HepG2 (cell line): Measurements from ENCODE around the gene MRE11. TPM values are rescaled to one million over a fixed set of nuclear protein-coding genes. Genes with fewer than 3 reads are reported as not detected.

Source experiments
- ATAC-seq: fragments of 200-7000 bp; cut with Tn5 transposase; 3 replicates; pipeline ENCODE4 v1.9.1; 2020; ENCODE audit warnings: mild to moderate bottlenecking, moderate library complexity
- BruUV-seq: library from RNA; stranded (reverse); fragments of 400-500 nt; replicated peaks from 2 replicates; lab custom pipeline; 2021; lab: Mats Ljungman, UMichigan
- CTCF ChIA-PET: fragments of 300-600 bp; formaldehyde crosslinking; extraction: SDS; loops from one replicate; lab custom pipeline; 2021; ENCODE audit warnings: low total read pairs, inconsistent platforms, low intra/inter-chr PET ratio; lab: Yijun Ruan, JAX
- POLR2A ChIA-PET: fragments of 350-600 bp; sonication (Branson Sonifier 250); formaldehyde crosslinking; loops from one replicate; lab custom pipeline; 2020; ENCODE audit warnings: antibody characterized with exemption, inconsistent platforms; lab: Yijun Ruan, JAX
- DNase-seq: peaks from one replicate; pipeline ENCODE4 v3.0.0-alpha.2; 2015; ENCODE audit warnings: low spot score
- FAIRE-seq: peaks from 3 replicates; lab custom pipeline; 2011; peaks lifted over from hg19 to GRCh38; lab: Jason Lieb, UNC
- H2AFZ ChIP-seq: one replicate; pipeline ENCODE4 v1.6.1; 2011; ENCODE audit warnings: low read length, inconsistent platforms
- H3K27ac ChIP-seq: fragments of 300-600 bp; 3 replicates; pipeline ENCODE4 v1.8.0; 2011; ENCODE audit warnings: mixed run types, mild to moderate bottlenecking, mixed read lengths, low read length, inconsistent platforms; ENCODE audit not compliant: insufficient read depth; ENCODE audit errors: extremely low read length
- H3K27me3 ChIP-seq, 2 experiments: fragments of 200-600 bp in 1 of 2; 2 replicates in 1 of 2; 3 replicates in 1 of 2; pipeline versions ENCODE4 v1.6.0 to v1.8.0; 2011; ENCODE audit warnings: low read length in 2 of 2, mild to moderate bottlenecking in 2 of 2, moderate library complexity in 2 of 2, inconsistent platforms in 1 of 2; ENCODE audit not compliant: insufficient read depth in 2 of 2, control insufficient read depth in 1 of 2
- H3K36me3 ChIP-seq, 2 experiments: fragments of 200-600 bp in 1 of 2; replicated peaks in 1 of 2; 2 replicates in 1 of 2; 3 replicates in 1 of 2; pipeline versions ENCODE4 v1.5.1 to v1.8.0; 2011; ENCODE audit warnings: low read length in 2 of 2, inconsistent platforms in 1 of 2; ENCODE audit not compliant: insufficient read depth in 2 of 2, control insufficient read depth in 1 of 2
- H3K4me1 ChIP-seq: 2 replicates; pipeline ENCODE4 v1.5.1; 2012; ENCODE audit warnings: low read length, inconsistent platforms; ENCODE audit not compliant: insufficient read depth
- H3K4me2 ChIP-seq: 2 replicates; pipeline ENCODE4 v1.6.0; 2011; ENCODE audit warnings: low read depth, low read length, inconsistent platforms
- H3K4me3 ChIP-seq, 3 experiments: fragments of 200-600 bp in 1 of 3; sonication (generic), shearing (Covaris generic) in 1 of 3; replicated peaks in 1 of 3; 2 replicates each; pipeline ENCODE4 v1.5.1; 2011 to 2016; ENCODE audit warnings: low read length in 3 of 3, inconsistent platforms in 2 of 3, low read depth in 2 of 3, mild to moderate bottlenecking in 2 of 3, control low read depth in 1 of 3, mixed read lengths in 1 of 3; ENCODE audit not compliant: insufficient read depth in 1 of 3
- H3K79me2 ChIP-seq: one replicate; pipeline ENCODE4 v1.6.1; 2011; ENCODE audit warnings: low read length, inconsistent platforms; ENCODE audit not compliant: insufficient read depth
- H3K9ac ChIP-seq: 2 replicates; pipeline ENCODE4 v1.6.0; 2011; ENCODE audit warnings: mild to moderate bottlenecking, low read depth, low read length, inconsistent platforms; ENCODE audit not compliant: insufficient read depth
- H3K9me3 ChIP-seq: 2 replicates; pipeline ENCODE4 v1.5.1; 2012; ENCODE audit warnings: mild to moderate bottlenecking, low read length
- H4K20me1 ChIP-seq: 2 replicates; pipeline ENCODE4 v1.6.0; 2011; ENCODE audit warnings: inconsistent platforms, mild to moderate bottlenecking, low read length, moderate library complexity; ENCODE audit not compliant: insufficient read depth
- ARHGAP35 ChIP-seq: sonication (generic); formaldehyde crosslinking; IDR thresholded peaks from 2 replicates; pipeline ENCODE4 v1.9.0; 2022; ENCODE audit warnings: mild to moderate bottlenecking, inconsistent platforms, moderate library complexity, missing genetic modification reagents, borderline replicate concordance
- ATAD3A ChIP-seq: sonication (generic); formaldehyde crosslinking; IDR thresholded peaks from 2 replicates; pipeline ENCODE4 v1.4.0; 2020; ENCODE audit warnings: missing genetic modification reagents
- FLYWCH1 ChIP-seq: sonication (generic); formaldehyde crosslinking; IDR thresholded peaks from 2 replicates; pipeline ENCODE4 v1.8.1; 2023; ENCODE audit warnings: mild to moderate bottlenecking, missing genetic modification reagents
- KDM4B ChIP-seq: sonication (generic); formaldehyde crosslinking; IDR thresholded peaks from 2 replicates; pipeline ENCODE4 v1.4.0; 2020; ENCODE audit warnings: missing genetic modification reagents
- KLF12 ChIP-seq: sonication (generic); formaldehyde crosslinking; IDR thresholded peaks from 2 replicates; pipeline ENCODE4 v1.4.0; 2020; ENCODE audit warnings: missing genetic modification reagents, borderline replicate concordance
- KLF15 ChIP-seq: sonication (generic); formaldehyde crosslinking; IDR thresholded peaks from 2 replicates; pipeline ENCODE4 v1.8.1; 2023; ENCODE audit warnings: borderline replicate concordance, mild to moderate bottlenecking, inconsistent platforms, missing genetic modification reagents, mixed read lengths
- KLF16 ChIP-seq, 2 experiments: sonication (generic) in 1 of 2; formaldehyde crosslinking in 1 of 2; IDR thresholded peaks; 2 replicates each; pipeline versions ENCODE4 v1.6.1 to v1.8.0; 2016 to 2023; ENCODE audit warnings: missing genetic modification reagents in 2 of 2, missing compliant biosample characterization in 1 of 2
- MIER2 ChIP-seq: IDR thresholded peaks from 2 replicates; pipeline ENCODE4 v1.6.1; 2016; ENCODE audit warnings: missing biosample characterization, missing genetic modification reagents
- PHF20 ChIP-seq: sonication (generic); formaldehyde crosslinking; IDR thresholded peaks from 2 replicates; pipeline ENCODE4 v1.5.0; 2020; ENCODE audit warnings: mild to moderate bottlenecking, missing genetic modification reagents
- SKIL ChIP-seq: sonication (generic); formaldehyde crosslinking; IDR thresholded peaks from 2 replicates; pipeline ENCODE4 v1.8.0; 2022; ENCODE audit warnings: missing genetic modification reagents, mild to moderate bottlenecking, moderate library complexity, borderline replicate concordance
- TGIF2 ChIP-seq: IDR thresholded peaks from 2 replicates; pipeline ENCODE4 v1.6.1; 2016; ENCODE audit warnings: control low read depth, missing compliant biosample characterization
- ZBTB10 ChIP-seq: sonication (generic); formaldehyde crosslinking; IDR thresholded peaks from 2 replicates; pipeline ENCODE4 v1.4.0; 2020; ENCODE audit warnings: missing genetic modification reagents, borderline replicate concordance
- ZBTB42 ChIP-seq: sonication (generic); formaldehyde crosslinking; IDR thresholded peaks from 2 replicates; pipeline ENCODE4 v1.5.0; 2020; ENCODE audit warnings: mild to moderate bottlenecking, missing genetic modification reagents
- ZEB1 ChIP-seq: IDR thresholded peaks from 2 replicates; pipeline ENCODE4 v1.6.1; 2012; ENCODE audit warnings: mild to moderate bottlenecking, low read depth, inconsistent platforms; ENCODE audit not compliant: insufficient replicate concordance
- ZNF343 ChIP-seq: sonication (generic); formaldehyde crosslinking; IDR thresholded peaks from 2 replicates; pipeline ENCODE4 v1.4.0; 2020; ENCODE audit warnings: mild to moderate bottlenecking, missing genetic modification reagents
- ZNF451 ChIP-seq: sonication (generic); formaldehyde crosslinking; IDR thresholded peaks from 2 replicates; pipeline ENCODE4 v1.5.0; 2020; ENCODE audit warnings: mild to moderate bottlenecking, missing genetic modification reagents
- ZNF777 ChIP-seq: sonication (generic); formaldehyde crosslinking; IDR thresholded peaks from 2 replicates; pipeline ENCODE4 v1.4.0; 2020; ENCODE audit warnings: missing genetic modification reagents
- ZNF850 ChIP-seq: sonication (generic); formaldehyde crosslinking; conservative IDR thresholded peaks from 2 replicates; pipeline ENCODE4 v1.9.0; 2021; ENCODE audit warnings: mild to moderate bottlenecking, missing genetic modification reagents
- ZSCAN20 ChIP-seq: sonication (generic); formaldehyde crosslinking; IDR thresholded peaks from 2 replicates; pipeline ENCODE4 v1.4.0; 2020; ENCODE audit warnings: missing genetic modification reagents, mild to moderate bottlenecking, borderline replicate concordance
- WGBS: methylation state at CpG from one replicate; pipeline ENCODE4 v1.1.6; 2017; ENCODE audit warnings: low lambda C conversion rate; 5-methylcytosine and 5-hydroxymethylcytosine counted together
- in situ Hi-C: cut with HindIII; loops from 2 replicates; pipeline ENCODE4 v1.10.0; 2017; ENCODE audit warnings: low pct_unique_long_range_greater_than_20kb; ENCODE audit not compliant: extremely low pct_ligation_motif_present
- intact Hi-C: fragments of 100-400 bp; cut with micrococcal nuclease; formaldehyde crosslinking; loops from one replicate; pipeline ENCODE4 v1.10.0; 2022; ENCODE audit not compliant: unreplicated experiment
- polyA plus RNA-seq, 8 experiments: library from polyadenylated mRNA; depleted of rRNA in 3 of 8; stranded (reverse) in 7 of 8; unstranded in 1 of 8; fragments of >200 nt; fragmentation: Illumina TruSeq in 4 of 8; extraction: Trizol in 4 of 8; gene quantifications; 2 replicates each; pipeline versions ENCODE4 v1.2.1 to v1.2.3, GENCODE V29; 2011 to 2016; ENCODE audit warnings: low read depth in 4 of 8, missing spikeins in 1 of 8, mixed read lengths in 1 of 8; ENCODE audit not compliant: insufficient read depth in 1 of 8
- total RNA-seq, 5 experiments: library from RNA; depleted of rRNA; stranded (reverse); fragments of >200 nt; fragmentation: Illumina TruSeq; extraction: Trizol; gene quantifications; 2 replicates each; pipeline ENCODE4 v1.2.3, GENCODE V29; 2016; ENCODE audit warnings: low read depth in 1 of 5

MRE11 gene
- total and polyA plus RNA-seq, 2 of the 13 experiments (the other 11 are each of a cell fraction or from before 2014, with no cell fraction given), result 7.2 to 37.3 TPM

GRCh38 chr11:94536386-94536785 lies 42.7 kb upstream of the MRE11 start (continued):
- TF ChIP-seq KLF16 (CRISPR knock-in tag; IDR thresholded peaks at IDR 0.05) (no peak), ZNF451 (CRISPR knock-in tag) (no peak), ARHGAP35 (CRISPR knock-in tag) (no peak), ZBTB42 (CRISPR knock-in tag) (no peak), KLF15 (CRISPR knock-in tag) (no peak), ZEB1 (no peak), FLYWCH1 (CRISPR knock-in tag) (no peak), ZSCAN20 (CRISPR knock-in tag) (no peak)

GRCh38 chr11:94533696-94534630 lies 40.3 kb upstream of the MRE11 start:
- ChIA-PET POLR2A (no interaction called here), CTCF (no interaction called here)
- intact Hi-C loops (no loop called here), in situ Hi-C loops (no loop called here)
- Histone ChIP-seq H2AFZ (no peak overlapping the region), H3K4me1 (no peaks in the 10 kb centered on the region), H3K9ac (no peak overlapping the region), H3K4me2 (no peak overlapping the region), H3K79me2 (no peaks in the 10 kb centered on the region), H4K20me1 (no peaks in the 10 kb centered on the region), H3K36me3 (no peaks in the 10 kb centered on the region), H3K9me3 (no peaks in the 10 kb centered on the region), H3K27ac (no peak overlapping the region), H3K27me3 (0 out of 5 replicates have a peak, but pooled peaks cover 0 to 2% of the 10 kb centered on the region in 2 experiments), H3K4me3 (no peak overlapping the region)
- DNase-seq (no peak), FAIRE-seq (no peak), ATAC-seq (no peak)
- 31% methylated on average over 6 of the region's 6 CpGs for WGBS
- no TSS peak for BruUV-seq
- no peak for TF ChIP-seq MIER2 (CRISPR knock-in tag)
- TF ChIP-seq ZNF777 (CRISPR knock-in tag), result no peak
- no peak for TF ChIP-seq SKIL (CRISPR knock-in tag)
- TF ChIP-seq KDM4B, result no peak
- TF ChIP-seq ATAD3A (CRISPR knock-in tag), result no peak
- no peak for TF ChIP-seq KLF15 (CRISPR knock-in tag)
- TF ChIP-seq ZNF850 (CRISPR knock-in tag), result no peak
- TF ChIP-seq TGIF2, result no peak
- no peak for TF ChIP-seq PHF20
- TF ChIP-seq KLF12, result no peak
- no peak for TF ChIP-seq ZBTB10
- no peak for TF ChIP-seq ZNF343 (CRISPR knock-in tag)
